GM18499 (cell line): ENCODE results near the gene CACNA2D3.
"Not testable (repeated sequence)": the region's sequence is repeated elsewhere in the genome, so short reads cannot be mapped to it uniquely, and the experiment has no call there.

Experiments
- ATAC-seq: cut with Tn5 transposase; IDR thresholded peaks from one replicate; pipeline ENCODE4 v1.9.1; 2021; ENCODE audit warnings: moderate number of reproducible peaks; ENCODE audit not compliant: insufficient read depth, unreplicated experiment

CACNA2D3 gene

DNA sequence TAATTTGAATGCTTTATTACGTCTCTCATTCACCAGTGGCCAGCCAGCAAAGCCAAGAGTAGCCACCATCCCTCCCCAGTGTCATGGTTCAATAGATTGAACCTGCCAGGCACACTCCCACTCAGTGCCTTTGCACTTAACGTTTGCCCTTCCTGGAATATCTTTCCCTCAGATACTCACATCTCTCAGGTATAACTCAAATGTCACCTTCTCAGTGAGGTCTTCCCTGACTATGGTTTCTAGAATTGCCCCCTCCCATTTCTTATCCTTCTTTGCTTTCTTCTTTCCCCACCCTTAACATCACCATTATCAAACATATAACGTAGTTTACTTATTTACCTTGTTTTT, 511.7 kb downstream of the CACNA2D3 start:
- no peak for ATAC-seq

DNA sequence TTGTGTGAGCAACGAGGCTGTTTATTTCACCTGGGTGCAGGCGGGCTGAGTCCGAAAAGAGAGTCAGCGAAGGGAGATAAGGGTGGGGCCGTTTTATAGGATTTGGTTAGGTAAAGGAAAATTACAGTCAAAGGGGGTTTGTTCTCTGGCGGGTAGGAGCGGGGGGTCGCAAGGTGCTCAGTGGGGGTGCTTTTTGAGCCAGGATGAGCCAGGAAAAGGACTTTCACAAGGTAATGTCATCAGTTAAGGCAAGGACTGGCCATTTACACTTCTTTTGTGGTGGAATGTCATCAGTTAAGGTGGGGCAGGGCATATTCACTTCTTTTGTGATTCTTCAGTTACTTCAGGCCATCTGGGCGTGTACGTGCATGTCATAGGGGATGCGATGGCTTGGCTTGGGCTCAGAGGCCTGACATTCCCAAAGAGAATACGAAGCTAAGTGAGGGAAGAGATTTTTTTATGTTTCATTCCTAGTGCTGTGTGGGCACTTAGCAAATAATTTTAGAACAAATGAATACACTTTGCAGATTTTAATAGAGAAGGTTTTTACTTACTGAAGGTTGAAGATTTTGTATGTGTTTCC, 517.5 kb downstream of the CACNA2D3 start:
- not testable (repeated sequence) for ATAC-seq

DNA sequence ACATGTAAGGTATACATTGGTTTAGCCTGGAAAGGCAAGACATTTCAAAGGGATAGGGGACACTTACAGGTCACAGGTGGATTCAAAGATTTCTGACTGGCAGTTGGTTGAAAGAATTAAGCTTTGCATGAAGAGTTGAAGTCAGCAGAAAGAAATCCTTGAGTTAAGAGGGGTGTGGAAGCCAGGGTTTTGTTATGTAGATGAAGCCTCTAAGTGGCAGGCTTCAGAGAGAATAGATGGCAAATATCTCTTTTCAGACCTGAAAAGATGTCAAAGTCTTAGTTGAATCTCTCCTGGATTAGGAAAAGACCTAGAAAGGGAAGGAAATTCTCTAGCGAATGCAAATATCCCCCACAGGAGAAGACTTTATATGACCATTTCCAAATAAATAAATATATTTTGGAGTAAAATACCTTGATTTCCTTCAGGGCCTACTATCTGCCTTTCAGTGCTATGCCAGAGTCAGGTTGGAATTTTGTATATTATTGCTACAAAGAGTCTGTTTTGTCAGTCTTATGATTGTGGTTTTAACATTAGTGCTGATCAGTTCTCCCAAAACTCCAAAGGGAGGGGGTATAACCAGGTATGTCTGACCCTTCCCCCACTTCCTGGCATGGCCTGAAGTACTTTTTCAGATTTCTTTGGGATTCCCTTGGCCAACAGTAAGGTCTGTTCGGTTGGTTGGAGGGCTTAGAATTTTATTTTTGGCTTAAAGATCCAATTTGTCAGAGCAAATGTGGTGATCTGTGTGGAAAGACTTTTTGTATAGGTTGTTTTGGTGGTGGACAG, 519.1 kb downstream of the CACNA2D3 start:
- ATAC-seq, result no peak

DNA sequence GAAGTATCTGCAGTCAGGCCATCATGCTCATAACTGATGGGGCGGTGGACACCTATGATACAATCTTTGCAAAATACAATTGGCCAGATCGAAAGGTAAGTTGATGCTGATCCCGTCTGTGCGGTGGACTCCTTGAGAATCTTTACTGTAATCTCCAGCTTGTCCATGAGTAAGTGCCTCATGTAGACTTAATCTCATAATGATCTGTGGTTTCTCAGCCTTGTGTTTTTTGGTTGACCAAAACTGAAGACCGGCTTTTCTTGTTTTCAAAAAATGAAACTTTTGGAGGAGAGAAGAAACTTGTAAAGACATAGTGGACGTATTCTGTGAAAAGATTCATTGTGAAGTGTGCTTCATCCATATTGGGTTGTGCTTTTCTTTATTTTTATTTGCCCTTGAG, 519.8 kb downstream of the CACNA2D3 start:
- ATAC-seq, result no peak

DNA sequence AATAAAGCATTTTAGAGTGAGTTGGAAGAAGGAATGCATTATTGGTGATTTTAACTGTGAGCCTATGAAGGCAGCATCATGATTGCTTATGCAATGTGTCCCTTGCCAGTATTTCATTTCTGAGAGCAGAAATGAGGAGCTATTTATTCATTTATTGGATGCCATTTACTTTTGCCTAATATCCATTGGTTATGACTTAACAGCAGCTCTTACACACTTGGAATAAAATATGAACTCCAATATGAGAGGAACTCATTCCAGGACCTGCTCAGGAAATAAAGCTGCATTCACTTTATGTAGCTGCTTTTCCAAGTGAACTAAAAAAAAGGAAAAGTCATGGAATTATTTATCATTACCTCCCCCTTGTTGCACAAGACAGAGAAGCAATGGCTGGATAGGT, 525.4 kb downstream of the CACNA2D3 start:
- no peak for ATAC-seq

DNA sequence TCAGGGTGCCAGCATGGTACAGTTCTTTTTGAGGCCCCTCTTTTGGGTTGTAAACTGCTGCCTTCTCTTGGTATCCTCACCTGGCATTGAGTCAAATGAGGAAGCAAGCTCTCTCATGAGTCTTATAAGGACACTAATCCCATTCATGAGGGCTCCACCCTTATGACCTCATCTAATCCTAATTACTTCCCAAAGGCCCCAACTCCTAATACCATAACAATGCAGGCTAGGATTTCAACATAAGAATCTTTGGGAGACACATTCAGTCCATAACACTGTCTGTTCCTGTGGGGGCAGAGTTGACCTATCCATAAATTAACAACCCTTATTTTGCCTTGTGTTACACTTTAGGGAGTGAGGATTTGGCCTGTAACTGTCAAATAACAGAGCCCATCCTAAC, 527.2 kb downstream of the CACNA2D3 start:
- ATAC-seq, result no peak

DNA sequence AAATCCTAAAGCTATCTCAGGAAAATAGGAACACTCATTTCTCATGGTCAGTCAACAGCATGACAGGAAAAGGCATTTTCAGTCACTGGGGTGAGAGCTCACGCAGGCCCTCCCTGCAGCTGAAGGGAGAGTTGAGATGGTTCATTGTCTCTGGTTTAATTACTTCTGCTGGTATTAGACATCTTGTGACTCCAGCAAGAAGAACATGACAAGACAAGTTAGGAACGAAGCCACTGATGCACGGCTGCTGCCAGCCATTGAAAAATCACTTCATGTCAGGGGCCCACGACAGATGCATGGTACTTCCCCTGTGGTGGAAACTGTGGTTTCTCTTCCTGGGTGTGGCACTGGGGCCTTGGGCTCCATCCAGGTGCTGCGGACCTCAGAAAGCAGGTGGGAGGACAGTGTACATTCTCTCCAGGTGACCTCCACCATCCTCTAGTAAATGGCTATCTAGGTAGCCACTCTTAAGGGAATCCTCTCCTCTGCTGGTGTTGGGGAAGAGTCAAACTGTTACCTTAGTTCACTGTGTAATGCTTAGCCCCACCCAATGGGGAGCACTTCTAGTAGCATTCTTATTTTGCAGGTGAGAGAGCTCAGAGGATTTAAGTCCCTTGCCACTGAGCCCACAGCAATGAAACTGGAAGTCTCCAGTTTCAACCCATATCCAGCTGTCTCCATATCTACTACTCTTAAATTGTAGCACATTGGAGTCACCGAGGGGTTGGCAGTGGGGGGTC, 531.3 kb downstream of the CACNA2D3 start:
- no peak for ATAC-seq

DNA sequence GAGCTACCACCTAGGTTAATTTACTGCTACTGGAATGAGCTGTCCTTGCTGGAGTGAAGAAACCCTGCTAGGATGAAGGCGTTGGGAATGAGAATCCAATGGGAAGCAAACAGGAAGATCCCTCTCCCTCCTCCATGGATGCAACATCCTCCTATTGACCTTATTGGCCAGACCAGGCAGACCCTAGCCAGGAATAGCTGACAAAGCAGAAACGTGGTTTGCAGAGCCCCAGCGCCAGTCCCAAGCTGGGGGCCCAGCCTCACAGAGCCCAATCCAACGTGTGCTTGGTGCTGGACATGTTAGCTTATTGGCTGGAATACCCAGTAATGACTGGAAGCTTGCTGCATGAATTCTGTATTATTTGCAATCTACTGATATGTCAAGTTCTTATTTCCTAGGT, 532.4 kb downstream of the CACNA2D3 start:
- no peak for ATAC-seq

DNA sequence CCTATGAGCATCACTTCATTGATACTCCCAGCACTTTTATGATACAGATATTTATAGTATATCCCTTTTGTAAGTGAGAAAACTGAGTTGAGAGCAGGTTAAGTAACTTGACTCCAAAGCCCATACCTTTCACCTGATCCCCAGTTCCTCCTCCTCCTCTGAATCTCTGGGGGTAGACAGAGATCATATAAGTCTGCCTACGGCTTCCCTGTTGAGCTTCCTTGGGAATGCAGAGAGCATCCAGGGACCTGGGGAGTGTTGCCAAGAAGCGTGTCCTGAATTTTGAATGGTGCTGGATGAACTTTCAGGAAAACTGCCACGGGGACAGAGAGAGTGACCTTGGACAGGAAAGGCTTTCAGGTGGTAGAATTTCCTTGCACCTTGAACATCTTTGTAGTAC, 537.0 kb downstream of the CACNA2D3 start:
- ATAC-seq, result no peak

DNA sequence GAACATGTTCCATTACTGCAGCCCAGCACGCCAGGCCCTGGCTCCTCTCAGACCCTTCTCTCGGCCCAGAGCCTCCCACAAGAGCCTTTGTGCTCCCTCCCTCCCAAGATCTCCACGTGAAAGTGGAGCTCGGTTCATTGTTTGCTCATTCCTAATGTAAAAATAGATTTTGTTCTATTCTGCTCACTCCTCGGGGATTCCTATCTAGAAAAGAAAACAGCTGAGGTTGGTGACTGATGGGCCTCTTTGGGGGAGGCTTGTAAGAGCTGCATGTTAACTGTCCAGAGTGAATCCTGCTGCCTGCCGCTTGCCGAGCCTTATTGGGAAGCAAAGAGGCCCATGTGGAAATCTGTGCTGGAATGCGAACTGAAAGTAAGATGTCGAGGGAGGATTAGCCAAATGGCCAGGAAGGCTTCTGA, 538.4 kb downstream of the CACNA2D3 start:
- no peak for ATAC-seq

DNA sequence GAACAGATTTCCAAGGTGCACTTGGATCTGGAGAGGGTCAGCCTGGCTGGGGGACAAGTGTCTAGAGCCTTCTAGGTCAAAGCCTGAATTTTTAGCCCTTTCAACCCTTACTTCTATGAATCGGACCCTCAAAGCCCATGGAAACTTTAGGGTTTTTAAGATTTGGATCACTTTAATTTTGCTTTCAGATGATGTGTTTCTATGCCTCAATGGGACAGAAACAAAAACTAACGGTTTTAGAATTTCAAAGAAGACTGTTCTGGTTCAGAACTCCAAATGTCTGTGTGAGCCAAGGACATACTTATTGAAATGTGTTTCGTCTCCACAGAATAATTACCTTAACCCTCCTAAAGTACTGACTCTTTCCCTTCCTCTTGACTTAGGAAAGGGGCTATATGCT, 538.8 kb downstream of the CACNA2D3 start:
- no peak for ATAC-seq

DNA sequence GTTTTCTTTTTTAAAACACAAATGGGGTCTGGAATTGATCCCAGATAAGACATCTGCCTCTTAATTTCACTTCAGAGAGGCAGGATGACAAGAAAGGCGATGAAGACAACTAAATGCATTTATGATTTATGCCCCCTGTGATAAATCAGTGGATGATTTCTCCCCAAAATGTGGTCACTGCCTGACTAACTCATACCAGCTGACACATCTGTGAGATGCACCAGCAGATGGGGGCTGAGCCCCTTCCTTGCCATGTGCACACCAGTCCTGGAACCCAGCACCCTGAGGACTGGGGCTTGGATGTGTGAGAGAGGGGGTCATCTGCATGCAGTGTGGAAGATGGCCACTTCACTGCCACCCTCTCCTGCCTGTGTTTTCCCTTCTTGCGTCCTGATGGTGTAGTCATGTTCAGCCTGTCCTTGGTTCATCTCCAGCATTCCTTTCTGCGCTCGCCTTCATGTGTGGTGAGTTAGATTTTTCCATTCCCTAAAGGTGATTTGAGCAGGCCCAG, 541.2 kb downstream of the CACNA2D3 start:
- ATAC-seq, result no peak

DNA sequence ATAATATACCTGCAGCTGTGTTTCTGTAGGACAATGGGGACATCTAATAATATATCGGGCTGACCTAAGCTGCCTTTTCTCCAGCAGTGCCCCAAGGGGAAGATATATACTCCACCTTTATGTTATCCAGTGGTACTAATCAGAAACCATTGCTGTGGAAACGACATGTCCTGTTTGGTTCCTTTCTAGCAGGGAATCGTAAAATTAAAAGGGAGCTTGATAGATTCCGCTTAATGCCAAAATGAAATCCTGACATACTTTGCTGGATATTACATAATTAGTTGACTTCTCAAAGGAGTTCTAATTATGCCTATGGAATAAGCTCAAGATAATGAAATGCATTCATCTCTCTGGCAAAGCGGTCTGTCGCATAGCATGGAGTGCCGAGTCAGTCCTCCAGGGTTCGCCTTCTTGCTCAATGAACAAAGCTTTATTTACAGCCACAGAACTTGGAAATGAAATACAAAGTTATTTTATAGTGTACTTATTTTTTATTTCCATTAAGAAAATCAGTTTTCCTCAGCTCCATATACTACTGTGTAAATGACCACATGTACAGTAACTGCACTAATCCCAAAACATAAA, 542.8 kb downstream of the CACNA2D3 start:
- no peak for ATAC-seq

DNA sequence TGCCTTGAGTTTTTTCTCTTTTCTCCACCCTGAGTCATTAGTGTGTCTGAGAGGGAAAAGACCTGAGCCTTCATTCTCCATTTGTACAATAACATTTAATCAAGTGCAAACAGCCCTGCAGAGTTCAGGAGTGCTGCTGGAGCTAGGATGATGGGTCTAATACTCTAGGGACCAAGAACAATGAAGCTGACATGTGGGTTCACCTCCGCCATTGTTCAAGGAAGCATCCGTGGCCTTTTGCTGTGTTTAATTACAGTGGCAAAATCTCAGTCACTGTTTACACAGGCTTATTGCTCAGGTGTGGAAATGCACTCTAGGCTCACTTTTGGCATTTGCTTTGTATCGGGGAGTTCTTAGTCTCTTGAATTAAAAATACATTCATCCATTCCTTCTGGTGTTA, 545.9 kb downstream of the CACNA2D3 start:
- ATAC-seq, result no peak

DNA sequence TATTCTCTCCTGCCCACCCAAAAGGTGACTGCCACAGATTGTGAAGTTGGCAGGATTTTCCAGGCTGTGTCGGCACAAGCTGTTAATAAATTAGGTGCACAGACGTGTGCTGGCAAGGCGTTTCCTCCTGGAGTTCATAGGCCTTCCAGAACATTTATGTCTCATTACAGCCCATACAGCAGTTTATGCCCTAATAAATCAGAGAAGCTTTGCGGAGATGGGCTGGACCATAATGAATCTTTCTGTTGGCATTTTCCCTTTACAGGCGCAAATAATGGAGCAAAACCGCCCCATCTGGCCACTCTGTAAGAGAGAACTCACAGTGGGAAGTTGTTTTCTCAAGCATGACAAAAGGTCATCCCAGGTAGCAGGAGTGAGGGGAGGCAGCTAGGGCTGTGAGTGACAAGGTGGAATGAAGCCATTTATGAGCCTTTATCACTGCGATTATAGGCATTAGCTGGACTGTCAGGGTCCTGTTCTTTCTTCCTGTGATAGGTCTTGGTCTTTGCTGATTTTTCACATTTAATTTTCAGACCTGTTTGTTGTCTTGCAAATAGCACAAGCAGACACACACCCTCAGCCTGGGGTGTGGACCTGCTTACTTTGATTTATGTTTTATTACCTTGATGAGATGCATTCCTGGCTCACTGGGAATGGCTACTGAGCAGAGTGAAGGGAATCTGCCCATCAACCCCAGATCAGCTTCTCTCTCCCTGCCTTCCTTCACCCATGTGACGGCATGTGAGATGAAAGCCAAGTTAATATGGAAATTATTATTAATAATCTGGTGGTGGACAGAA, 548.0 kb downstream of the CACNA2D3 start:
- ATAC-seq, result no peak

DNA sequence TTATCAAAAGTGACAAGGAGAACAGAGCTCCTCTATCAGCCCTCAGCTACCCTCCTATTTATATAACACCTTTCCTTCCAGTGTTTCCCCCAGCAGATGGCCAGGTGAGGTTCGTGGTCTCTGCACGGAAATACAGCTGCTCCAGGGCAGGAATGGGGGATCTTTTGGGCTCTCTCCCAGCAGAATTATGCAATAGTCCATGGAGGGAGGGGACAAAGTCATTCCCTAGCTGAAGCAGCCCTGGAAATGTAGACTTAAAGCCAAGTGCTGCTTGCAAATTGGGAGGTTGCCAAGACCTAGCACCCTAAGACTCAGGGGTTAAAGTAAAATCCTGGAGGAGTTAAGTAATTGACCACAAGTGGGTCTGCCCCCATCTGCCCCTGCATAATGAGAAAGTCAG, 549.2 kb downstream of the CACNA2D3 start:
- ATAC-seq, result no peak

DNA sequence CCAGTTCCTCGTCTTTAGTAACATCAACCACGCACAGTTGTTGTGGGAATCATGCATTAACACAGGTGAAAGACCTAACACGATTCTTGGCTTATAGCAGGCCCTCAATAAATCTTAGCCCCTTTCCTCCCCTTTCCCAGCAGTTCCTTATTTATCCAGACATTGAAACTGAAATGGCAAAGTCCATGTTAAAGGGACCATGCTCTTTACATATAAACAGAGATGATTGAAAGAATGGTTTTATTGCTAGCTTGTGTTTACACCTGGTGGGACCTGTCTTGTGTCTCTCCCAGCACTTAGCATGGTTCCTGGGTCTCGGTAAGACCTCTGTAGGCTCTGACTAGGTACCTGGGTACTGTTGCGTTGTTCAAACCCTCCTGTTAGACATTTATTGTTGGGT, 553.7 kb downstream of the CACNA2D3 start:
- ATAC-seq, result no peak

DNA sequence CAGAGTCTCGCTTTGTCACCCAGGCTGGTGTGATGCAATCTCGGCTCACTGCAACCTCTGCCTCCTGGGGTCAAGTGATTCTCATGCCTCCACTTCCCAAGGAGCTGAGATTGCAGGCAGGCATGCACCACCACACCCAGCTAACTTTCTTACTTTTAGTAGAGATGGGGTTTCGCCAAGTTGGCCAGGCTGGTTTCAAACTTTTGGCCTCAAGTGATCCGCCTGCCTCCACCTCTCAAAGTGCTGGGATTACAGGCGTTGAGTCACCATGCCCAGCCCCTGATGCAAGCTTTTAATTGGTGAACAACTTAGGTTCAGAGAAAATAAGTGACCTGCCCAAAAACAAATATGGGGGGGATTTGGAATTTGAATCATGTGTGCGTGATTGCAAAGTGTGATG, 559.4 kb downstream of the CACNA2D3 start:
- no peak for ATAC-seq

DNA sequence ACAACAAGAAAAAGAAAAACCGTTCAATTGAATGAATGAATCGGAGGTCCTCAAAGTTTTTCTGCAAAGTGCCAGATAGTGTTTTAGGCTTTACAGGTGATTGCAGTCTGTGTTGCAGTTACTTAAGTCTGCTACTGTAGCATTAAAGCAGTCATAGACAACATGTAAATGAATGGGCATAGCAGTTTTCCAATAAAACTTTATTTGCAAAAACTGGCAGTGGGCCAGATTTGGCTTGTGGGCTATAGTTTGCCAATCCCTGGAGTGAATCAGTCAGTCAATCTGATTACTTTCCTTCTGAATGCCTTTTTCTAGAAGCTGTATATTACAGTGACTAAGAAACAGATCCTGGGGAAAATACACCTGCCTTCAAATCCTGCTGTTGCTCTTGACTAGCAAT, 562.9 kb downstream of the CACNA2D3 start:
- no peak for ATAC-seq

DNA sequence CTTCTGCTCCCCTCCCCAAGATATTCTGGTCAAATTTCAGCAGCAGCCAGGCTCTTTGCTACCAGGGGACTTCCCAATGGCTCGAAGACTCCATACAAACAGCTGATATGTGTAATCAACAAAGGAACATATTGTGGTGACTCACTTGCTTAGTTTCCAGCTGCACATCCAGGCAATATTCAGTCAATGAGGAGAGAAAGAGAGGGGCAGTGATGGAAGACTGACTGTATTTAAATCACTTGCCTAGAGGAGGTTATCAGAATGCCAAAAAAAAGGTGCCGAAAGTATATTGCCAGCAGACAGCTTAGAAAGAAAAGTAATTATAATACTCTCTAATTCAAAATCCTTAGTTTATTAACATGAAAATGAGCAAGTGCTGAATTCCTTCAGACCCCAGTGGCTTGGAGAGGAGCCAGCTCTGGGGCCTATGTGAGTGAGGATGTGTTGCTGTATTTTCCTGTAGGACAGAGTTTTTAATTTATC, 569.0 kb downstream of the CACNA2D3 start:
- ATAC-seq, result no peak
